Kasumi-1 (cell line): ENCODE results near the gene KLHDC8A.
"Not testable (repeated sequence)": the region's sequence is repeated elsewhere in the genome, so short reads cannot be mapped to it uniquely, and the experiment has no call there.

Experiments
- DNase-seq, 2 experiments: peaks; one replicate each; lab custom pipeline; 2025; lab: John Stamatoyannopoulos, UW

The KLHDC8A gene

GRCh38 chr1:205371871-205372660, 15.3 kb upstream of the KLHDC8A start:
- no peak for DNase-seq

- DNase-seq = no peak
These were observed 14.1 kb upstream of the KLHDC8A start for GRCh38 chr1:205370780-205371179.

- DNase-seq = no peak
These were observed 13.0 kb upstream of the KLHDC8A start for GRCh38 chr1:205369701-205370123.

DNA sequence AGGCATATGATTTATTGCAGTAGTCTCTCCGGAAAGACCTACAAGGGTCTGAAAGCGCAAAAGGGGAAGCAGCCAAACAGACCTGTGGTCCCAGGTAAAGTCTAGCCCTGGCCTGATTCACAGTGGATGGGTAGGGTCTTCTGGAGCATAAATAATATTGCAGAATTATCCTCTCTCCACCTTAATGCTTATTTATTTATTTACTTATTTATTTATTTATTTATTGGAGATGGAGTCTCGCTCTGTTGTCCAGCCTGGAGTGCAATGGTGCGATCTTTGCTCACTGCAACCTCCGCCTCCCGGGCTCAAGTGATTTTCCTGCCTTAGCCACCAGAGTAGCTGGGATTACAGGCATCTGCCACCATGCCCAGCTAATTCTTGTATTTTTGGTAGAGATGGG, 11.8 kb upstream of the KLHDC8A start:
- no peak for DNase-seq

DNA sequence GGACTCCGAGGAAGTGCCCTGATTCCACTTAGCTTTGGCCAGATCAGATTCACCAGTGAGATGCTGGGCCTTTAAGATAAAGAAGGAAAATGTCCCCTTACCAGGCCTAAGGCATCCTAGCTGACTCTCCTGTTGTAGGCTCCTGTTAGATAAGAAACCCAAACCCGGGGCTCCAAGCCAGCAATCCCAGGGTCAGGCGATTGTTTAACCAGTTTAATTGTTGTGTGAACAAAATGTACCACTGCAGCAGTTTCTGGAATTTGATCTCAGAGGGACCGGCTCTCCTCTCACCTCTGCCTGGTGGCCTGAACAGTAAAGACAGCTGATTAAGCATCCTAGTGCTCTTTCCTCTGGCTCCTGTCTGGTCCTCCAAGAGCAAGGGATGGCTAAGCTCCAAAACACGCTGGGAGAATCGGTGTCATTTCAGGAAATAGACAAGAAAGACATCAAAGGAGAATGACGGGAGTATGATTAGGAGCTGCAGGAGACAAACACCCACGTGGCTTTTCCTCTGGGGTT, 9.3 kb upstream of the KLHDC8A start:
- no peak for DNase-seq

GRCh38 chr1:205365086-205365485, 8.4 kb upstream of the KLHDC8A start:
- not testable (repeated sequence) for DNase-seq

GRCh38 chr1:205360891-205361290, 4.2 kb upstream of the KLHDC8A start:
- DNase-seq = no peak

GRCh38 chr1:205359771-205360565, 3.2 kb upstream of the KLHDC8A start:
- no peak for DNase-seq

GRCh38 chr1:205358579-205358978, 1.9 kb upstream of the KLHDC8A start:
- no peak for DNase-seq

GRCh38 chr1:205357567-205357966, 845 bp upstream of the KLHDC8A start:
- DNase-seq = no peak

- no peak for DNase-seq
These were observed 1.7 kb downstream of the KLHDC8A start for GRCh38 chr1:205355075-205355453.

- DNase-seq = peak; percentile 53 to 65
These were observed 2.3 kb downstream of the KLHDC8A start for GRCh38 chr1:205354259-205355074.

DNA sequence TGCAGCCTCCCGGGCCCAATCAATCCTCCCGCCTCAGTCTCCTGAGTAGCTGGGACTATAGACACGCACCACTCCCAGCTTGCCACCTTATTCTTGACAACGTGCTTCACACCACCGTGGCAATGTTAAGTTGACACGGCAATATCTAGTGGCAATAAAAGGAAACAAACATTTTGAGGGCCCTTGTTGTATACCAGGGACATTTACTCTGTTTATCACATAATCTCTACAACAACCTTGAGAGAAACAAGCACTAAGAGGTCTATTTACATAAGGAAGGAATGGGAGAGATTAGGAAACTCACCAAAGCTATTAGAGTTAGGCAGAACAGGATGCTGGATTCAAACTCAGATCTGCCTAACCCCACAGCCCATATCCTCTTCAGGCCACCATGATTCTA, 3.1 kb downstream of the KLHDC8A start:
- no peak for DNase-seq

- DNase-seq = no peak
These were observed 3.5 kb downstream of the KLHDC8A start for GRCh38 chr1:205353191-205353590.

DNA sequence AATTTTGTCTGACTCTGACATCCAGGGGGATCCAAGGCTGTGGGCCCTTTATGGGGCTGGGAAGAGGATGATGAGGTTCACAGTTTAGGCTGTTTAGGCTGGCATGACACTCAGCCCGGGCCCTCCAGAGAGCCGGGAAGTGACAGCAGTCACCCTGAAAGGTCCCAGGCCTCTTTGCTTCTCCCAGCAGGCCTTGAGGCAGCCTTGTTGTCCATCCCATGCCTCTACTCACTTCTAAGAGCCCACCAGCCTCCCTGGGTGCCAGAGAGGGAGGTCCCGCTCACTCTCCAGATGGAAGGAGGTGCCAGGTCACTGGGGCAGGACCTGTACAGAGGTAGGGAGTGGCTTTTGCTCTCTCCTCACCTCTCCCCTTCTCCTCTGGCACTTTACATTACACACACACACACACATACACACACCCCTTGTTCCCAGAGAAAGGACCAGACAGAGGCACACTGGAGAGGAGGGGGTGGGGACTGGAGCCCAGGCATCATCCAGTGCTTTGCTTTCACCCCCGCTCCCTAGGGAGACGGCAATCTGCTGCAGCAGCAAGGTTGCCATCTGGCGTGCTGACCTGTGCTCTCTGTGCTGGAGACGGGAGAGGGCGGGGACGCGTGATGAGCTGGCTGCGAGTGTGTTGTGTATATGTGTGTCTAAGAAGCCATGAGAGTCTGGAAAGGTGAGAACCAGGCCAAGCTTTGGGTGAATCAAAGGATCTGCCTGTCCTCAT, 4.6 kb downstream of the KLHDC8A start:
- no peak for DNase-seq

- no peak for DNase-seq
These were observed 6.0 kb downstream of the KLHDC8A start for GRCh38 chr1:205350691-205351141.

GRCh38 chr1:205350124-205350523, 6.6 kb downstream of the KLHDC8A start:
- DNase-seq = no peak

DNA sequence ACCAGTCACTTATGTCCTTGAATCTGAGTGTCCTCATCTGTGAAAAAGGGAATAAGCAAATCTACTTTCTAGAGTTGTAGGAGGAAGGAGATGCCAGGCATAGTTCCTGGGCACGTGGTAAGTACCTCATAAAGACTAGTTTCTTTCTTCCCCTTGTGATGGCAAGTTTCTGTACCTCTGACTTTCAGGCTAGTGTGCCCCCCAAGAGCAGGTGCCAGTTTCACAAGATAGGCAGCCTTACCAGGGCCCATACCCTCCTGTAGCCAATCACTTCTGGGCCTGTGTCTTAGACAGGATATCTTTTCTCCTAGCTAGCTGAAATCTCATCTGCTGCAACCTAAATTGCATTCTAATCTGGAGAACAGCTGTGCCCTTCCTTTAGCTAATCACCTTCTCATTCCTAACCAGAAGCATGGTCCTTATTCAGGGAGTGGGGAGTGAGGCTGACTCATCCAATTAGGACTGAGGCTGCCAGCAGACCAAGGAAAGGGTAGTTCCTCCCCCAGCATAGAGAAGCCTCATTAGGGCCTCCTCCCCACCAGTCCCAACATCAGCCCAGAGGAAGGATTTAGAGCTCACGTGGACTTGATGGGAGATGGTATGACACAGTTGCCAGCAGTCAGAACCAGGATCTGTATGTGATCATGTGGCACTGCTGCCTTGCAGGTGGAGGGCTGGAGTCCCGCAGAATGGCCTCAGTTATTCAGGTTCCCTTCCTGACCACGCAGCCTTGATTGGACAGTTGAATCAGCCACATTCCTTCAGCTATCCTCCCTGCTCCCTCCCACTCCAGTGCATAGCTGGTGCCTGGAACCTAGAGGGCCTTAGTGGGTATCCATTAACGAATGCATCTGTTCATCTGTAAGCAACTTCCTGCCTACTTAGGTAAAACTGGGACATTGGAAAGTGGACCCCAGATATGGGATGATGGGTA, 7.9 kb downstream of the KLHDC8A start:
- no peak for DNase-seq

DNA sequence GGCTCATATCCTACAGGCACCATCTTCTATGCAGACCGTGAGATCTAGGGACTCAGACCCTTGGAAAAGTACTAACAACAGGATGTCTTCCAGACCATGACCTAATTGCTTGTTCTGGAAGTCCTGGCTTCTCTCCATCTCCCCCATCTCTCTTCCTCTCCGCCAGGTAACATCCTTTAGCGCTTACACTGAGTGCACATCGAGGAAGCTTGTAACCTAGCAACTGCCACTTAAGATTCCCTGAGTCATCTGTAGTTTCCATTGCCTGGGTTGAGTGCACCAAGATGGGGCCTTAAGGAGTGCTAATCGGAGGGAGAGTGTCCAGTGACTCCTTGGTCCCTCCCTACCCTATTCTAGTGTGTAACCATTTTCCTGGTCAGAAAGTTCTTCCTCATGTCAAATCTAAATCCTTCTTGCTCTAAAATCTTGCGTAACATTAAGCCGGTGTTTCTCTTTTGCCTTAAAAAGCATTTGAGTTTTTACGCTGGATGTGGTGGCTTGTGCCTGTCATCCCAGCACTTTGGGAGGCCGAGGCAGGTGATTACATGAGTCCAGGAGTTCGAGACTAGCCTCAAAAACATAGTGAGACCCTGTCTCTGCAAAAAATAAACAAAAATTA, 9.7 kb downstream of the KLHDC8A start:
- DNase-seq = no peak

DNA sequence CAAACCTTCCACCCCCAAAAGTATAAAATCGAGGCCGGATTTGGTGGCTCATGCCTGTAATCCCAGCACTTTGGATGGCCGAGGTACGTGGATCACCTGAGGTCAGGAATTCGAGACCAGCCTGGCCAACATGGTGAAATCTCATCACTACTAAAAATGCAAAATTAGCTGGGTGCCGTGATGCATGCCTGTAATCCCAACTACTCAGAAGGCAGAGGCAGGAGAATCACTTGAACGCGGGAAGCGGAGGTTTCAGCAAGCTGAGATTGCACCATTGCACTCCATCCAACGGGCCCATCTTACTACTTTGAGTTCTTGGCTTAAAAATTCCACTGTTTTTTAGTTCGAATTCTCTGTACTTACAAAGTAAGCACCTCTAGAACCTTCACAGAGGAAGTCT, 11.0 kb downstream of the KLHDC8A start:
- DNase-seq = no peak
